Calu3 (cell line): ENCODE measurements around the gene SAMD10. TPM values are rescaled to one million over a fixed set of nuclear protein-coding genes. Genes with fewer than 3 reads are reported as not detected.
A peak's percentile ranks its signal among the peaks of the same experiment; 100 is the strongest.
"Not testable (repeated sequence)": the region's sequence is repeated elsewhere in the genome, so short reads cannot be mapped to it uniquely, and the experiment has no call there.

Source experiments
- BruUV-seq: library from RNA; stranded (reverse); fragments of 400-500 nt; replicated peaks from 2 replicates; lab custom pipeline; 2021; lab: Mats Ljungman, UMichigan
- CTCF ChIA-PET: fragments of 300-600 bp; sonication (Branson Sonifier 250); formaldehyde crosslinking; loops from one replicate; lab custom pipeline; 2022; ENCODE audit warnings: antibody characterized with exemption; lab: Charles Lee
- DNase-seq: peaks from one replicate; pipeline ENCODE4 v3.0.0; 2022
- H3K27ac Mint-ChIP-seq: one replicate; pipeline ENCODE4 v1.8.0; 2022; ENCODE audit warnings: mixed read lengths; ENCODE audit not compliant: unreplicated experiment
- H3K27me3 Mint-ChIP-seq: one replicate; pipeline ENCODE4 v1.8.0; 2022; ENCODE audit warnings: mixed read lengths; ENCODE audit not compliant: unreplicated experiment
- H3K36me3 Mint-ChIP-seq: one replicate; pipeline ENCODE4 v1.8.0; 2022; ENCODE audit warnings: mild to moderate bottlenecking, moderate library complexity, mixed read lengths; ENCODE audit not compliant: insufficient read depth, unreplicated experiment
- H3K4me1 Mint-ChIP-seq: one replicate; pipeline ENCODE4 v1.8.0; 2022; ENCODE audit warnings: mild to moderate bottlenecking, low read depth, mixed read lengths; ENCODE audit not compliant: unreplicated experiment
- H3K4me3 Mint-ChIP-seq: one replicate; pipeline ENCODE4 v1.8.0; 2022; ENCODE audit warnings: mild to moderate bottlenecking, low read depth, moderate library complexity, mixed read lengths; ENCODE audit not compliant: unreplicated experiment
- H3K9me3 Mint-ChIP-seq: one replicate; pipeline ENCODE4 v1.8.0; 2022; ENCODE audit warnings: low read depth, mixed read lengths; ENCODE audit not compliant: unreplicated experiment
- intact Hi-C: fragments of 100-400 bp; cut with micrococcal nuclease; formaldehyde crosslinking; loops from one replicate; pipeline ENCODE4 v1.10.0; 2022; ENCODE audit not compliant: unreplicated experiment
- total RNA-seq: library from RNA; stranded (reverse); gene quantifications from 2 replicates; pipeline ENCODE4 v1.2.3, GENCODE V29; 2022
- TF ChIP-seq, protein P1 (sequence below): fragments of 200-600 bp; IDR thresholded peaks from one replicate; pipeline ENCODE4 v1.8.0; 2022; ENCODE audit warnings: antibody characterized with exemption; ENCODE audit not compliant: unreplicated experiment

SAMD10 gene
- total RNA-seq, 1 experiment from 2014 or later = 23.6 TPM

DNA sequence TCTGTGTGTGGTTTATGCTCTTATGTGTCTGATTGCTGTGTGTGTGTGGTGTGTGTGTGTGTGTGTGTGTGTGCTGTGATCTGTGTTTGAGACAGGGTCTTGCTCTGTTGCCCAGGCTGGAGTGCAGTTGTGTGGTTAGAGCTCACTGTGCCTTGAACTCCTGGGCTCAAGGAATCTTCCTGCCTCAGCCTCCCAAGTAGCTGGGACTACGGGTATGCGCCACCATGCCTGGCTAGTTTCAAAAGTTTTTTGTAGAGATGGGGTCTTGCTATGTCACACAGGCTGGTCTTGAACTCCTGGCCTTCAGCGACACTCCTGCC is 6.3 kb downstream of the SAMD10 start:
- Mint-ChIP-seq H3K4me1 (peaks cover 46% of the 10 kb centered on the region), H3K4me3 (peak overlapping the region; percentile 39), H3K36me3 (peaks cover 63% of the 10 kb centered on the region), H3K27me3 (no peaks in the 10 kb centered on the region), H3K27ac (peak overlapping the region; percentile 0), H3K9me3 (no peaks in the 10 kb centered on the region)
- intact Hi-C loops = loop anchor here (5.0 kb wide), 1 partner anchor 436 kb away; the partner anchor contains the start of gene PTK6
- CTCF ChIA-PET = interaction anchor here (1.0 to 2.6 kb wide), 5 partner anchors 16 to 435 kb away, joined by 3 to 31 read pairs (median 5); partner anchors contain the start of genes TPD52L2 and UCKL1
- TF ChIP-seq, protein P1, sequence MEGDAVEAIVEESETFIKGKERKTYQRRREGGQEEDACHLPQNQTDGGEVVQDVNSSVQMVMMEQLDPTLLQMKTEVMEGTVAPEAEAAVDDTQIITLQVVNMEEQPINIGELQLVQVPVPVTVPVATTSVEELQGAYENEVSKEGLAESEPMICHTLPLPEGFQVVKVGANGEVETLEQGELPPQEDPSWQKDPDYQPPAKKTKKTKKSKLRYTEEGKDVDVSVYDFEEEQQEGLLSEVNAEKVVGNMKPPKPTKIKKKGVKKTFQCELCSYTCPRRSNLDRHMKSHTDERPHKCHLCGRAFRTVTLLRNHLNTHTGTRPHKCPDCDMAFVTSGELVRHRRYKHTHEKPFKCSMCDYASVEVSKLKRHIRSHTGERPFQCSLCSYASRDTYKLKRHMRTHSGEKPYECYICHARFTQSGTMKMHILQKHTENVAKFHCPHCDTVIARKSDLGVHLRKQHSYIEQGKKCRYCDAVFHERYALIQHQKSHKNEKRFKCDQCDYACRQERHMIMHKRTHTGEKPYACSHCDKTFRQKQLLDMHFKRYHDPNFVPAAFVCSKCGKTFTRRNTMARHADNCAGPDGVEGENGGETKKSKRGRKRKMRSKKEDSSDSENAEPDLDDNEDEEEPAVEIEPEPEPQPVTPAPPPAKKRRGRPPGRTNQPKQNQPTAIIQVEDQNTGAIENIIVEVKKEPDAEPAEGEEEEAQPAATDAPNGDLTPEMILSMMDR = no peak
- no TSS peak for BruUV-seq
- DNase-seq = no peak

DNA sequence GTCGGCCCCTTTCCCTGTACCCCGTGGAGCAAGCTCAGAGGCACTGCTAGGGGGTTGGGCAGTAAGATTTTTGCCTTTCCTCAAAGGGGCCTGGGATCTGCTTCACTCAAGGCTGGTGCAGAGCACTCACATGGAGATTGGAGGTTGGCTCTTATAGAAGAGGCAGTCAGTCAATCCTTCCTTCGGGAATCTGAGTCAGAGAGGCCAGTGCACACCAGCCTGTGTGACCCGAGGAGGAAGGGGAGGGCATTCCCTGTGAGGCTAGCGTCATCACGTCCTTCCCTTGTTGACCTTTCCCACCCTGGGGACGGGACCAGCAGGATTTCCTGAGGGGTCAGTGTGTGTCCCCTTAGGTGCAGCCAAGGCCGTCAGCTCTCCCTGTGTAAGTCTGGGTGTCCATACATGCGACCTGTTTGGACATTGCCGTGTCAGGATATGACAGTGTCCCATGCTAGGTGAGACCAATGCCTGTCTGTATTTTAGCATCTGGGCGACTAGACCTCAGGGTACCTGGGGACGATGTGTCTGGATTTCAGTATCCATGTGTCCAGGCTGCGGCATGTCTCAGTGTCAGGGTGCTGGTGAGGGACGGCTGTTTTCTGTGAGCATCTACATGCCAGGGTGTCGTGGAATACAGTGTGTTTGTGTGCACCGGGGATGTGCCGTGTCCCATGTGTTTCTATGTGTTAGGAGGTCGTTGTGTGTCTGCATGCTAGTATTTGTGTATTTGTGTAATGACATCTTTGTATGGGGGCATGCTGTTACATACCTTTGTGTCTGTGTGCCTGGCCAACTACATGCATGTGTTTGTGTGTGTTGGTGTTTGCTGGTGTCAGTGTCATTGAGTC is 6.9 kb downstream of the SAMD10 start:
- Mint-ChIP-seq H3K27me3 (no peaks in the 10 kb centered on the region), H3K9me3 (no peaks in the 10 kb centered on the region), H3K36me3 (peaks cover 58% of the 10 kb centered on the region), H3K27ac (peak overlapping the region; percentile 0), H3K4me3 (no peak overlapping the region), H3K4me1 (peaks cover 41% of the 10 kb centered on the region)
- no peak for DNase-seq
- BruUV-seq = no TSS peak
- intact Hi-C loops = loop anchor here (5.0 kb wide), 1 partner anchor 435 kb away; the partner anchor contains the start of gene PTK6
- TF ChIP-seq, protein P1 = no peak
- CTCF ChIA-PET = interaction anchor here (0.7 to 2.6 kb wide), 2 partner anchors 210 to 434 kb away, joined by 7 to 31 read pairs; no protein-coding TSS in a partner anchor

DNA sequence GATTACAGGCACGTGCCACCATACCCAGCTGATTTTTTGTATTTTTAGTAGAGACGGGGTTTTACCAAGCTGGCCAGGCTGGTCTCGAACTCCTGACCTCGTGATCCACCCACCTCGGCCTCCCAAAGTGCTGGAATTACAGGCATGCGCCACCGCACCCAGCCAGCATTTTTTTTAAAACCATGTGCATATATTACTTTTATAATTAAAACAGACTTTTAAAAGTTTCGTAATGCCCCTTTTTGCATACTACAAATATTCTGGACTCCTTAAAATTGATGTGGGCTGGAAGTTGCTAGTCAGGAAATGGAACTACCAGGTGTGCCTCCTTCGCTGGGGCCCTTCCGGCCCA is 7.5 kb downstream of the SAMD10 start:
- not testable (repeated sequence) for H3K9me3 Mint-ChIP-seq, H3K4me3 Mint-ChIP-seq, BruUV-seq, H3K27me3 Mint-ChIP-seq, H3K27ac Mint-ChIP-seq, DNase-seq
- intact Hi-C loops = loop anchor here (5.0 kb wide), 1 partner anchor 435 kb away; the partner anchor contains the start of gene PTK6
- H3K4me1 Mint-ChIP-seq = peaks cover 38% of the 10 kb centered on the region
- H3K36me3 Mint-ChIP-seq = peaks cover 56% of the 10 kb centered on the region
- CTCF ChIA-PET = interaction anchor here (0.7 kb wide), 1 partner anchor 210 kb away, joined by 7 read pairs; no protein-coding TSS in a partner anchor

DNA sequence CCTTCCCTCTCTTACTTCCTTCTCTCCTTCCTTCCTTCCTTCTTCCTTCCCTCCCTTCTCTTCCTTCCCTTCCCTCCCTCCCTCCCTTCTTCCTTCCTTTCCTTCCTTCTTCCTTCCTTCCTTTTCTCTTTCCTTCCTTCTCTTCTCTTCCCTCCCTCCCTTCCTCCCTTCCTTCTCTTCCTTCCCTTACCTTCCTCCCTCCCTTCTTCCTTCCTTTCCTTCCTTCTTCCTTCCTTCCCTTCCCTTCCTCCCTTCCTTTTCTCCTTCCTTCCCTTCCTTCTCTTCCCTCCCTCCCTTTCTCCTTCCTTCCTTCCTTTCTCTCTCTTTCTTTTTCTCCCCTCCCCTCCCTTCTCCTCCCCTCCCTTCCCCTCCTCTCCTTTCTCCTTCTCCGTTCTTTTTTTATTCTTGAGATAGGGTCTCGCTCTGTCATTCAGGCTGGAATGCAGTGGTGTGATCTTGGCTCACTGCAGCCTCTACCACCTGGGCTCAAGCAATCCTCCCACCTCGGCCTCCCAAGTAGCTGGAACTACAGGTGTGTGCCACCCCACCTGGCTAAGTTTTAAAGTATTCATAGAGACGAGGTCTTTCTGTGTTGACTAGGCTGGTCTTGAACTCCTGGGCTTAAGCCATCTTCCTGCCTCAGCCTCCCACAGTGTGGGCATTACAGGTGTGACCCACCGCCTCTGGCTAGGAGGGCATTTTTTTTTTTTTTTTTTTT is 8.6 kb downstream of the SAMD10 start:
- Mint-ChIP-seq H3K27ac (peak overlapping the region; percentile 31), H3K4me3 (peak overlapping the region; percentile 53), H3K4me1 (peaks cover 38% of the 10 kb centered on the region), H3K27me3 (no peaks in the 10 kb centered on the region), H3K36me3 (peaks cover 49% of the 10 kb centered on the region), H3K9me3 (no peaks in the 10 kb centered on the region)
- intact Hi-C loops = loop anchor here (5.0 kb wide), 1 partner anchor 434 kb away; the partner anchor contains the start of gene PTK6
- DNase-seq = no peak
- no TSS peak for BruUV-seq
- TF ChIP-seq, protein P1 = no peak
- CTCF ChIA-PET = interaction anchor here (0.6 to 0.7 kb wide), 2 partner anchors 547 to 720 kb away, joined by 6 to 12 read pairs; no protein-coding TSS in a partner anchor
